GM19328 (cell line): Measurements from ENCODE around the gene CATSPERE.
"Not testable (repeated sequence)": the region's sequence is repeated elsewhere in the genome, so short reads cannot be mapped to it uniquely, and the experiment has no call there.

Source experiments
- ATAC-seq: cut with Tn5 transposase; IDR thresholded peaks from one replicate; pipeline ENCODE4 v1.9.1; 2021; ENCODE audit warnings: mild to moderate bottlenecking, moderate library complexity; ENCODE audit not compliant: unreplicated experiment

Gene CATSPERE

DNA sequence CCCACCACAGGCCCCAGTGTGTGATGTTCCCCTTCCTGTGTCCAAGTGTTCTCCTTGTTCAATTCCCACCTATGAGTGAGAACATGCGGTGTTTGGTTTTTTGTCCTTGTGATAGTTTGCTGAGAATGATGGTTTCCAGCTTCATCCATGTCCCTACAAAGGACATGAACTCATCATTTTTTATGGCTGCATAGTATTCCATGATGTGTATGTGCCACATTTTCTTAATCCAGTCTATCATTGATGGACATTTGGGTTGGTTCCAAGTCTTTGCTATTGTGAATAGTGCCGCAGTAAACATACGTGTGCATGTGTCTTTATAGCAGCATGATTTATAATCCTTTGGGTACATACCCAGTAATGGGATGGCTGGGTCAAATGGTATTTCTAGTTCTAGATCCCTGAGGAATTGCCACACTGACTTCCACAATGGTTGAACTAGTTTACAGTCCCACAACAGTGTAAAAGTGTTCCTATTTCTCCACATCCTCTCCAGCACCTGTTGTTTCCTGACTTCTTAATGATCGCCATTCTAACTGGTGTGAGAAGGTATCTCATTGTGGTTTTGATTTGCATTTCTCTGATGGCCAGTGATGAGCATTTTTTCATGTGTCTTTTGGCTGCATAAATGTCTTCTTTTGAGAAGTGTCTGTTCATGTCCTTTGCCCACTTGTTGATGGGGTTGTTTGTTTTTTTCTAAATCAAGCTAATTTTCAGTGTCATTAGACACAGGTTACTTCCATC is 200.7 kb downstream of the CATSPERE start:
- ATAC-seq: not testable (repeated sequence)

DNA sequence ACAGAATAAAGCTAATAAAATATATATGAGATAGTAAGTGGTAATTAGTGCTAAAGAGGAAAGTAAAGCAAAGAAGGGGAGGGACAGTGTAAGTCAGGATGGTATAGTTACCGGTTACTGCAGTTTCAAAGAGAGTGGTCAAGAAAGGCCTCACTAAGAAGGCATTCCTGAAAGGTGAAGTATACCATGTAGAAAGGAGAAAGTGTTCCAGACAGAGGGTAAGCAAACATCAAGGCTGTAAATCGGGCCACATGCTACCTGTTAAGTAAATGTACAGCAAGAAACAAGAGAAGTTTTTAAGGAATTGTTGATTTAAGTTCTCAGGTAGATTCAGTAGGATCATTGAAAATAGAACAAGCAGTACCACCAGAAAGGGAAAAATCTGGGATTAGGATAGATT is 201.5 kb downstream of the CATSPERE start:
- ATAC-seq: no peak

DNA sequence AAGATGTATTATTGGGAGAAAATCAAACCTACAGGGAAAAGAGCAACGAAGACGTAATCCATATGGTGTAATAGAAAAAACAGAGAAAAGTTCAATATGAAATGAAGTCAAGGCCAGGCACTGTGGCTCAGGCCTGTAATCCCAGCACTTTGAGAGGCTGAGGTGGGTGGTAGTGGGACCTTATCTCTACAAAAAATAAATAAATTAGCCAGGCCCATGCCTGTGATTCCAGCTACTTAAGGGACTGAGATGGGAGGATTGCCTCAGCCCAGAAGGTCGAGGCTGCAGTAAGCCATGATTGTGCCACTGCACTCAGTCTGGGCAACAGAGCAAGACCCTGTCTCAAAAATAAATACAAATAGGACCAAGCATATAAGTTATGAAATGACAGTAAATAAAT is 203.3 kb downstream of the CATSPERE start:
- ATAC-seq: no peak

DNA sequence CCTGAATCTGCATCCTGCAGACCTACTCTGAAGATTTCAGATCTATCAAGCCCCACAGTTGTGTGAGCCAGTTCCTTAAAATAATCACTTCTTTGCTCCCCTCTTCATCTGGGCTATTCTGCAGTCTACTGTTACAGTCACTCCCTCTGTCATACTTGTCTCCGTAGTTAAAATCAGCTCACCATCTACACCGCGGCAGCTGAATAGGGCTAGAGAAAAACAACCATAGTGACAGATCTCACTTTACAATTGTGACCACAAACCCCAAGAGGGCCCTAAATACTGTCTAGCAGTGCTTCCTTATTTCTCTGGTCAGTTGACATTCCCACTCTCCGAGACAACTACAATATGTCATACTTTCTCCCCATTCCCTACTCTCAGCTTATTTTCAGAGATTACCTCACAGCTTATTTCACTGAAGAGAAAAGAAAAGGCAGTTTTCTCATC is 204.7 kb downstream of the CATSPERE start:
- peak; percentile 76 for ATAC-seq

DNA sequence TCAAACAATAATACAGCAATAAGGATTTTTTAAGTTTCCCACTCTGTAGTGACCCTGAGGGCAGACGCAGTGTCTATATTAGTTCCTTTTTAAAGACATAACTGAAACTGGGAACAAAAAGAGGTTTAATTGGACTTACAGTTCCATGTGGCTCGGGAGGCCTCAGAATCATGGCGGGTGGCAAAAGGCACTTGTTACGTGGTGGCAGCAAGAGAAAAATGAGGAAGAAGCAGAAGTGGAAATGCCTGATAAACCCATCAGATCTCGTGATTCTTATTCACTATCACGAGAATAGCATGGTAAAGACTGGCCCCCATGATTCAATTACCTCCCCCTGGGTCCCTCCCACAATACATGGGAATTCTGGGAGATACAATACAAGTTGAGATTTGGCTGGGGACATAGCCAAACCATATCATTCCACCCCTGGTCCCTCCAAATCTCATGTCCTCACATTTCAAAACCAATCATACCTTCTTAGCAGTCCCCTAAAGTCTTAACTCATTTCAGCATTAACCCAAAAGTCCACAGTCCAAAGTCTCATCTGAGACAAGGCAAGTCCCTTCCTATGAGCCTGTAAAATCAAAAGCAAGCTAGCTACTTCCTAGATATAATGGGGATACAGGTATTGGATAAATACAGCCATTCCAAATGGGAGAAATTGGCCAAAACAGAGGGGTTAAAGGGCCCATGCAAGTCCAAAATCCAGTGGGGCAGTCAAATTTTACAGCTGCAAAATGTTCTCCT is 205.8 kb downstream of the CATSPERE start:
- ATAC-seq: not testable (repeated sequence)

DNA sequence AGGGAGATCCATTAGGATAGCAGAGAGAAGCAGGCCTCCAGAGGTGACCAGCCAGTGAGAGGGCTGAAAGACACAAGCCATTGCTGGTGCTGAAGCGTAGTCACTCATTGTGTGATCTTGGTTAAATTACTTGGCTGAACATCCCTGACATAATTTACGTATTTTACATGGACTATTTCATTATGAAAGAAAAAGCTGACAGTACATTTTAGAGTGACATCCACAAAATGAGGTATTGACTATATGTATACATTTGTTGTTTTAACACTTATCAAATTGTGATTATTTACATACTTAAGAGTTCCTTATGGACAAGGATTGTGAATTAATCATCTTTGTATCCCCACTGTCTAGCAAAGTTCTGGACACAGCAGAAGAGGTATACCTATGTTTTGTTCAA is 206.7 kb downstream of the CATSPERE start:
- no peak for ATAC-seq

DNA sequence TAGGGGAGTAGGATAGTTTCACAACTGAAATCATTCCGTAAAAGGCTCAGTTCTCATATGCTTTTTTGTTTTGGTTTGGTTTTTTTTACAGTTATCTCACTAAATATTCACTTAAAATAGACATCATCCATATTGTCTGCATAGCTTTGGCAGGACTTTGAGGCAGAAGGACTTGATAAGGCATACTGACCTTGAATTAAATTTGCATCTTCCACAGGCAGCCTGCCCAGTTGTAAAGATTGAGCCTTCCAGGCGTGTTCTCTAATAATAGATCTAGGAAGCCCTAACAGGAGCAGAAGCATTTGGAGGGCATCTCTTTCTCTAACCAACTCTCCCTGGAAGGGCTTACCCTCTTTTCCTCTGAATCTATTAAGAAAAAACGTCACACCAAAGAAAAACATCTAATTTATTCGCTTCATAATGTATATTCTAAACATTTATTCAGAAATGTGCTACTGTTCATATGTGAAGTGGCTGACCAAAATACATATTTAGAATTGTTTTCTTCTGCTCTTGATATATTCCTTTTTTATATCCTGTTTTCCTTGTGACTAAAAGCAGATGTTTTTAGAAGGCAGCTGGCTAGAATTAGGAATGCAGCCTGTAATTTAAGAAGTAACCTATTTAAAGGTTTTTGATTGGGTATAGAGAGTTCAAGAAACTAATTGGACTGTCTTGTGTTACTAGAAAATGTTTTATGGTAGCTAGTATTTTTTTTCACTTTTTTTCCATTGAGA is 212.0 kb downstream of the CATSPERE start:
- ATAC-seq: no peak

DNA sequence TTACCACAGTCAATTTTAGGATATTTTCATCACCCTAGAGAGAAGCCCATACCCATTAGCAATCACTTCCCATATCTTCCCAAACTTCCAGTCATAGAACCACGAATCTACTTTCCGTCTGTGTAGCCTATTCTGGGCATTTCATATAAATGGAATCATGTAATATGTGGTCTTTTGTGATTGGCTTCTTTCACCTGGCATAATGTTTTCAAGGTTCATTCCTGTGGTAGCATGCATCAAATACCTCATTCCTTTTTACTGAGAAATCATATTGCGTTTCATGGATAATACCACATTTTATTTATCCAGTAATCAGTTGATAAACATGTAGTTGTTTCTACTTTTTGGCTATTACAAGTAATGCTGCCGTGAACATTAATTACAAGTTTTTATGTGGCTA is 213.4 kb downstream of the CATSPERE start:
- no peak for ATAC-seq

DNA sequence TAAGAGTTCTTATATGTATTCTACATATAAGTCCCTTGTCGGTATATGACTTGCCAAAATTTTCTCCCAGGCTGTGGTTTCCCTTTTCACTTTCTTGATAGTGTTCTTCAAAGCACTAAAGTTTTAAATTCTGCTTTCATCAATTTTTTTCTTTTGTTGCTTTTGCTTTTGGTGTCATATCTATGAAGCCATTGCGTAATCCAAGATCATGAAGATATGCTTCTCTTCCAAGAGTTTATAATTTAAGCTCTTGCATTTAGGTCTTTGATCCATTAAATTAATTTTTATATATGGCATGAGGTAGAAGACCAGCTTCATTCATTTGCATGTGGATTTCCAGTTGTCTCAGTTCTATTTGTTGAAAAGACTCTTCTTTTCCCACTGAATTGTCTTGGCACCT is 214.1 kb downstream of the CATSPERE start:
- no peak for ATAC-seq

DNA sequence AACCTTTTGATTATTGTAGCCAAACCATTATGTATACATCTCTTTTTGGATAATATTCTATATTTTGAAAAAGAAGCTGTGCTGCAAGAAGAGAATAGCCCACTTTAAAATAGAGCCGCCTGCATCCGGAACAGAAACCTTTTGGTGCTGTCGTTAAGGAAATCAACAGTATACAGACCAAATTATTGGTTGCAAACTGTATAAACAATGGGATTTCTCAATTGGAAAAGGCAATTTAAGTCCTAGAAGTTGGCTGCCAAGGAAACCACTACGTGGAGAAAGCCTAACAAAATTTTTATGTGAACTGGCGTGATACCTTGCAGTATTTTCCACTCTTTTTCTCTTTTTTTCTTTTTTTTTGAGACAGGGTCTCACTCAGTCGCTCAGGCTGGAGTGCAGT is 217.6 kb downstream of the CATSPERE start:
- ATAC-seq: no peak

DNA sequence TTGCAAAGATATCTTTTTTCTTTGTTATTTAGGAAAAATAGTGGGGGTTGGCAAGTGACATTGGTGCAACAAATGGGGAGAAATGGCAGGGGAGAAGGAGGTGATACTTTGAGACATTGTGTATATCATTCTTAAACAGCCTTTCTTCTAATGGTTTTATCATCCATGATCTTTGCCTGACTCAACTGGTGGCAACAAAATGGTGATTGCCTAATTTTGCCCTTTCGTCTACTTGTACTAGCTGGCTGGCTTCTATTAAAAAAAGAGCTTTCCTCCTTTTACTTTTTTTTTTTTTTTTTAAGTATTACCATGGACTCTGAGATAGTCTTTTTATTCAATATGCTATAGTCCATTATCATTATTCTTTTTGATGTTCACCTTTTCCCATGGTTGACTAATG is 219.6 kb downstream of the CATSPERE start:
- ATAC-seq: no peak

DNA sequence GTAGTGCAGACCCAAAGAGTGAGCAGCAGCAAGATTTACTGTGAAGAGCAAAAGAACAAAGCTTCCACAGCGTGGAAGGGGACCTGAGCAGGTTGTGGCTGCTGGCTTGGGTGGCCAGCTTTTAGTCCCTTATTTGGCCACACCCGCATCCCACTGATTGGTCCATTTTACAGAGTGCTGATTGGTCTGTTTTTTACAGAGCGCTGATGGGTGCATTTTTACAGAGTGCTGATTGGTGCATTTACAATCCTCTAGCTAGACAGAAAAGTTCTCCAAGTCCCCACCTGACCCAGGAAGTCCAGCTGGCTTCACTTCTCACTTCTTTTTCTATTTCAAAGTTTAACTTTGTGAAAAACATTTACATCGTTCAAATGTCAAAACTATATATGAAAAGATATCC is 221.0 kb downstream of the CATSPERE start:
- not testable (repeated sequence) for ATAC-seq
